T-helper 1 cell treated with Interleukin-12 subunit alpha and Interleukin-12 subunit beta and Interleukin-4 antibody, amounts not matched to agents 30 ng/mL and 1 ng/mL, for 36 hours (primary cell): ENCODE results near the gene MAP7. TPM values are rescaled to one million over a fixed set of nuclear protein-coding genes. Genes with fewer than 3 reads are reported as not detected.

Source experiments
- intact Hi-C: fragments of 100-400 bp; cut with micrococcal nuclease; formaldehyde crosslinking; loops from one replicate; pipeline ENCODE4 v1.15.1; 2024
- total RNA-seq: library from RNA; stranded (reverse); gene quantifications from 2 replicates; pipeline ENCODE4 v1.2.3, GENCODE V29; 2022

Gene MAP7
- total RNA-seq, 1 donor from 2014 or later, result 1.4 TPM

DNA sequence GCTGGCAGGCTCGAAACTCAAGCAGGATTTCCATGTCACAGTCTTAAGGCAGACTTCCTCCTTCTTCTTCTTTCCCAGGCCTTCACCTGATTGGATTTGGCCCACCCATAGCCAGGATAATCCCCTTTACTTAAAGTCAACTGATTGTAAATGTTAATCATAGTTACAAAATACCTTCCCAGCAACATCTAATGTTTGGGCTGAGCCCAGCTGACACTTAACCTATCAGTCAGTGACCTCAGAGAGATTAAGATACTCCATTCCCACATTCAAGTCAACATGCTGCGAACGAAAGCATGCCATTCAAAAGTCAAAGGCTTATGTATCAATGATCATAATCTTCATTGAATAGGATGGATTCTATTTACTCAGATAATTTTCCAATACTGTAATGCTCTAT lies 16.0 kb downstream of the MAP7 start:
- intact Hi-C loops, result no loop called here

DNA sequence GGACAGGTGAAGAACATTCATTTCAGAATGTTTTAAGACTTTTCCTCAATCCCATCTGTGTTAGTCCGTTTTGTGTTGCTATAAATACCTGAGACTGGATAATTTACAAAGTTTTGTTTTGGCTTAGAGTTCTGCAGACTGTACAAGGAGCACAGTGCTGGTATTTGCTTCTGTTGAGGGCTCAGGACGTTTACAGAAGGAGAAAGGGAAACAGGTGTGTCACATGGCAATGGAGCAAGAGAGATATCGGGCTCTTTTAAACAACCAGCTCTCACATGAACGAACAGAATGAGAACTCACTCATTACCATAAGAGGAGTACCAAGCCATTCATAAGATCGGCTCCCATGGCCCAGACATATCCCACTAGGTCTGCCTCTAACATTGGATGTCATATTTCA lies 16.7 kb downstream of the MAP7 start:
- intact Hi-C loops, result no loop called here

DNA sequence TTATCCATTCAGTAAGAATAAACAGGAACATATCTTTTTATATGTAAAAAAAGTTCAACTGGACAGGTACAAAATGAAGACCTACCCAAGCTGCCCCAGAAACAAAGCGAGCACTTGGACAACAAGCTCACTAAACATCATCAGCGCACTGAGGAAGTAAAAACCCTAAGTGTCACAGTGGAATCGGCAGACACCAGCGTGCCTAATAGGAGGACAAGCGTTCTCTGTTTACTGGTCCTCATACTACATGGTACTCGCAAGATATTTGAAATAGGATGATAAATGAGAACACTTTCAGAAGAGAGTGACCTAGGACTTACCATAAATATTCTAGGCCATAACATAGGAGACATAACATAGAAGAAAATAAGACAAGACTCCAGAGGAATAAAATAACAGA lies 18.2 kb downstream of the MAP7 start:
- intact Hi-C loops, result no loop called here

DNA sequence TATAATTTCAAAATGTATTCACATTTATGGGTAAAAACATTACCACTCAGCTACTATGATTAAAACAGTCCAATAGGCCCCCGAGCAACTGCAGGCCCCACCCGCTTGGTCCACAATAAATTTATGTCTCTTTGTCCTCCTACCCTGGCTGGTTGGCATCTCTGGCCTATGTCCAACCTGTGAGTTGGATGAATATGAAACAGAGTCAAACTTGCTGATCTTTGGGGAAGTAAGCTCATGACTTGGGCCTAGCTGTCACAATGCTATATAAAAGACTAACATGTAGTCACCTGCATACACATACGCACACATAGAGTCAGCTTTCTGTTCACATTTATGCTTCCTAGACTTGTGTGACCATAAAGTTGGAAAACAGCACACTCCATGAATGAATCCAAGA lies 20.5 kb downstream of the MAP7 start:
- intact Hi-C loops, result no loop called here

DNA sequence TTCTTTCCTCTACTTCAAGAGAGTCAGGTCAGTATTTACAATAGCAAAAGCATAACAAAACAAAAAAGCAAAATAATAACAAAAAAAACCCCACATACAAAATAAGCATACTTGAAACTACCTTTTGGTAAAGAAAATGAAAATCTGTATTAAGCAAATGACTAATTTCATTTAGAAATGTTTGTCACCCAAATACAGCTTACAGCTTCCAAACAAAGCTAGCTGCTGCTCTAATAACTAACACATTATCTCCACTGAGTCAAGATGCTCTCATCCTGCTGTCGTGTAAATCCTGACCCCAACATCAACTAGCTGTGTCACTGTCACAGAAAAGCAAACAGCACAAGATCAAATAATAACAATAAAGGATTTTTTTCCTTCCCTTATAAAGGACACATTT lies 21.7 kb downstream of the MAP7 start:
- intact Hi-C loops, result no loop called here

DNA sequence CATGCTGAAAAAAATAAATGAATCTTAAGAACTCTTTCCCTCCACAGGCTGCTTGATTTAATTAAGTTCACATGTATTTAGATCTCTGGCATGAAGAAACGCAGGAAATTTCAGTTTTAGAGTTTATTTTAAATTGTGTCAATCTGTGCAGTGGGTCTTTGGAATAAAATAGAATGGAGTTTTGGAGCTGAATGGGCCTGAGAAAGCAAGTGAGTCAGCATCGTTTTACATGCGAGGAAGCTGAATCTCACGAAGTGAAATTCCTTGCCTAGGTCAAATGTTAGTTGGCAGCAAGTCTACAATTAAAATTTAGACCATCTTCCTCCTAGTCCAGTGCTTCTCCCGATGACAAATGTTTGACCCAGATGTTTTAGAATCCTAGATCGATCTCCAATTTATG lies 22.4 kb downstream of the MAP7 start:
- intact Hi-C loops, result no loop called here

DNA sequence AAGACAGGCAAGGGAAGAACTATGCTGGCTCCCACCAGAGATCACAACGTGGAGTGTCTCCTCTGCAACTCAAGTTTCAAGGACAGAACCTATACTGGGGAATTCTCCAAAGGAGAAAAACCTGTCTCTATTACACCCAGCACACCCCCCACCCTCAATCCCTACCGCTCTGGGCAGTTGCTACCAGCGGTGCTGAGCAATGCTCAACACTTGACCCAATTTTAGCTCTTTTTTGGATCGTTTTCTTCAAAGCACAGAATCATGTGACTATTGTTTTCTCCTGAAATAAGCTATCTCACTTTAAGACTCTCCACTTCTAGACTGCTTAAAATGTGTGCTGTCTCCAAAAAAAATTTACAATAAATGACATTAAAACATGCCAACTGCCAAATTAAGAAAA lies 23.3 kb downstream of the MAP7 start:
- intact Hi-C loops, result no loop called here

DNA sequence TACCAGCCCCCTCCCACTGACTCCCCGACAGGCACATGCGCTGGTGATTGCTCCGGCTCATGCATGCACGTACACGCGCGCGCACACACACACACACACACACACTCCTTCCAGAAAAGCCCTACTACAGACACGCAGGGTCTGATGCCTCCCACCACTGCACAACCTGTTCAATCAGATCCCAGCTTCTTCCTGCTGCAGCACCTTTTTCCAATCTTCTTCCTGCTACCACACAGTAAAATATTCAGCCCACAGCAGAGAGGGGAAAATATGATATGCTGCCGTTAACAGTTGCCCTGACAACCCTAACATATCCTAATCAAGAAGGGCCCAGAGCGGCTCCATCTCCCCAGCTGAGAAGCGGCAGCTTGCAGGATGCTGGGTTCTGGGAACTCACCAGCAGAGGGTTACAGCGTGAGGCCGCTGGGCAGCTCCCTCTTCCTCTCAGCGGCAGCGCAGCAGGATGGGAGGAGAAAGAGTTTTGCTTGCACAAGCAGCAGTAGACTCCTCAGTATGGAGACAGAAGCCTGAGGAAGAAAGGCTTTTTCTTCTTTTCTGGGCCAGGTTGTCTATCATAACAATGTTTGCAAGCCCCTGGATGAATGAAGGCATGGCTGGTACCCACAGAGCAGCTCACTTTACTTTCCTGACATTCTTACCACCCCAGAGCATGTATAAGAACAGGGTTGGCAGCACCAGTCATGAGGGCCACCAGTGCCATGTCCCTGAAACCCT lies 23.9 kb downstream of the MAP7 start:
- intact Hi-C loops, result no loop called here

DNA sequence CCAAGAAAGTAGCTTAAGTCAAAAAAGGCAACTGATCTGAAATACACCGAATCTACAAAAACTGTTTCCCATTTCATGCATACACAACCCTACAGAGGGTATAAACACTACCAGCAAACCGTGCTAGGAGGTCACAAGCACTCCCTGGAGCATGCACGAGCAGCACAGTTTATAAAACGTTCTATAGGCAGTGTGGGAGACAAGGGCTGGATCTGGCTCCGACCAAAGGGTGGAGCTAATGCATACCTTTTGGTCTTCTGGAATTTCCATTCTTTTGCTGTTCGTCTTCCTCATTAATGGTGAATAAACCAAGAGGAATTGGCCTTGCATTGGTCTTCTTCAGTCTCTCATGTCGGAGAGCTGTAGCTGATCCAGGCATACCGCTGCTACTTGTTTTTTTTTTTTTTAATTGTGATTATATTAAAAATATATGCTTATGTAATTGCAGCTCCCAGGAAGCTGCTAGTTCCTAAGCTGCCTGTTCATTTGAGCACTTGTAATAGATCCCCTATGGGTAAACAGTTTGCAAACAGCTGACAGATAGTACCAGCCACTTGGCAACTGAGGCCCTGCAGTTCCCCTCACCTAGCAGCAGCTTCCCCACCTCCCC lies 24.5 kb downstream of the MAP7 start:
- intact Hi-C loops, result loop anchor here (2.0 kb wide), 1 partner anchor 25 kb away; the partner anchor contains the start of gene MAP7

DNA sequence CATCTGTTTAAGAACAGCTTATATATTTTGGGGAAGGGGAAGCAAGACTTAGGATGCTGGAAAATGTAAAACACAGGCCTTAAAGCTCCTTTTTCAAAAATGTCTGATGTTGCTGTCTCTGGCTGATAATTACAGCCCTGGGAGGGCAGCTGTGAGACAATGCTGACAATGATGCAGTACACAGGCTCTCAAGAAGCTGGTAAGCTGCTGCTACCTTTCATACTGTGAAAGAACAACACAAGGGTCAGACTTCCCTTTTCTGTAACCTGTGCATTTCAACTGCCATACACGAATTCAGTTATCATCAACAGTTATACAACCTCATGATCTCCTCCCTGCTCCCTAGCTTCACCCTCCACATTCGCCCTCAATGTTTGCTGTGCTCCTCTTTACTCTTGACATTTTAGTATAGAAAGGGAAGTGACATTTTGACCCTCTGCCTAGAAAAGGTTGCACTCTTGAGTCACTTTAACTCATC lies 25.2 kb downstream of the MAP7 start:
- intact Hi-C loops, result loop anchor here (2.0 kb wide), 1 partner anchor 26 kb away; the partner anchor contains the start of gene MAP7

DNA sequence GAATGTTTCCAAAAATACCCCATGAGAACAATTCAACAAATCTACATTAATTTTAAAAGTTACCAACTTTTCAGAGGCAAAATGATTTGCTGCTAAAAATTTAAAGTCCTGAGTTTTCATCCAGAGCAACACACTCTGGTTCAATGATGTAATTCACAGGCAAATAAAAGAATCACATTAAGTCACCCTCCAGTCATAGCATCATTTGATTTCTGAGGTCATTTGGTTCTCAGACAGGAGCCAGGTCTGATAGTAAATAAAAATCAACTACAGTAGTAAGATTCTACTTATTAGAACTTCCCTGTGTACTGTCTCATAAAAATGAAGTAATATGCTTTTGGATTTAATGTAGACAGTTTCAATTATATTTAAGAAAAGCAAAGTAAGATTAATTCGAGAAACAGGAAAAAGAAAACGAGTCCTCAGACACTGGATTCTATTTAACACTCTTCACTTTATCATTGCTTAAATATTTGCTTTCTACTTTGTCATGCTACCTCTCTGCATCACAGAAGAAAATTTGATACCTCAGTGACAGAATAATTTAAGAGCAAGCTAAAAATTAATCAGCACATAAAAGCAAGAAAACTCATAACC lies 25.8 kb downstream of the MAP7 start:
- intact Hi-C loops, result loop anchor here (2.0 kb wide), 1 partner anchor 26 kb away; the partner anchor contains the start of gene MAP7

DNA sequence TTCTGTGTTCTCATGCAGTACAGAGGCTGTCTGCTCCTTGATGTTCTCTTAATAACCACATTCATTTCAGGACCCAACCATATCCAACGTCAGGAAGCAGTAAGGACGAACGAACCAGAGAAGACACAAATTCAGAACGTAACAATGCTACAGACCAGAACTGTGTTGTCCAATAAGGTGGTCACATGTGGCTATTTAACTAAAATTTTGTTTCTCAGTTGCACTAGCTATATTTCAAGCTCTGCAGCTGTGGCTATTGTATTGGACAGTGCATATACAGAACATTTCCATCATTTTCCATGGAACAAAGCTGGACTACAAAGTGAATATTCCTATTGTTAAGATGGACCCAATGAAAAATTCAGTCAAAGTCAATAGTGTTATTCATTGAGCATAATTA lies 27.0 kb downstream of the MAP7 start:
- intact Hi-C loops, result no loop called here

DNA sequence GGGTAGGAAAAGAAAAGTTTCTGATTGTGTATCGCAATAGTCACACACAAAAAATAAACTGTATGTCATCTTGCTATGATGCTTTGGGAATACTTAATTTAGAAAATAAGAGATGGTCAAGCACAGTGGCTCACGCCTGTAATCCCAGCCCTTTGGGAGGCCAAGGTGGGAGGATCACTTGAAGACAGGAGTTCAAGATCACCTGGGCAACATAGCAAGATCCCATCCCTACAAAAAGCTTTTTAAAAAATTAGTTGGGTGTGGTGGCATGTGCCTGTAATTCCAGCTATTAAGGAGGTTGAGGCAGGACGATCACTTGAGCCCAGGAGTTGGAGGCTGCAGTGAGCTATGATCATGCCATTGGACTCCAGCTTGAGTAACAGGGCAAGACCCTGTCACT lies 27.6 kb downstream of the MAP7 start:
- intact Hi-C loops, result no loop called here

DNA sequence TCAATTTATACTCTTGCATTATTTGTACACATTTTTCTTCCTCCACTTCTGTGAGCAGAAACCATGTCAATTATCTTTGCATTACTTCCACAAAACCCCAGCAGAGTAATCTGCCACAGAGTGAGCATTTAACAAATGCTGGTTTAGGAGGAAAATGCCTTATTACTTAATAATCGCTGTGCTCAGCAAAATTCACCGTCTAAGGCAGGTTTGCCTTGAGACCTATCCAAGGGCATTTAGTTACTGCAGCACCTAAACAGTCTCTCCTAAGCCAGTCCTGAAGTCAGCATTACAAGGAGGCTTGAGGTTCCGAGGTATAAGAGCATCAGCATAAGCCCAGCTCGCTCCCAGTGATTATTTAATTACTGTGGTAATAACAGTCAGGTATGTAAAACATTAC lies 28.3 kb downstream of the MAP7 start:
- intact Hi-C loops, result no loop called here

DNA sequence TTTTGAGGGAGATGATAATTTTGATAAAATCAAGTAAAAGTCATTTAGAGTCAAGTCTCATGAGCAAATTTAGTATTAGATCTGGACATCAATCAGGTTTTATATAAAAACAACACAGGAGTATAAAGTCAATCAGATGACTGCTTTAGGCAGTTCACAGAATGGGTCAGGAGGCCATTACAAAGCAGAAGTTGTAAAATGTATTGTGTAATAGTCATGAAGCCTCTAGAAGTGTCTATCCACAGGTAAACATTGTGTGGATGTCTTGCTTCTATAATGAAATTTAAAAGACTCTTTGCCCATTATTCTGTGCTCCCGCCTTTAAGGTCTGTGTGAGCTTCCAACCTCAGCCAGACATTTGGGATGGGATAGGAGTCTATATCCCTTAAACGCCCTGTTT lies 28.8 kb downstream of the MAP7 start:
- intact Hi-C loops, result no loop called here

DNA sequence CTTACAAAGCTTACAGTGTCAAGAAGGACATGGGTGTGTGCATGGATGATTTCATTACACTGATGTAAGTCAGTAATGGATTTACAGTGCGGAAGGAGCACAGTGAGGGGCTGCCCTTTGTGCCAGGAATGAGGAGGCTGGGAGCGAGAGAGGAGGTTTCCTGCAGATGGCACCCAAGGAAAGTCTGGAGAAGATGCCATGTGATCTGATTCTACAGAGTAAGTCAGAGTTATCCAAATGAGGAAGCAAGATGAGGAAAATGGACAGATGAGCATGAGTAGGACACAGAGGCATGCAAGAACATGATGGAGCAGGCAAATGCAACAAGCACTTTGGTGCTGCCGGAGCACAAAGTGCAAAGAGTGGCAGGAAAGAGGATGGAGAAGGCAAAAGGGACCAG lies 29.7 kb downstream of the MAP7 start:
- intact Hi-C loops, result no loop called here

DNA sequence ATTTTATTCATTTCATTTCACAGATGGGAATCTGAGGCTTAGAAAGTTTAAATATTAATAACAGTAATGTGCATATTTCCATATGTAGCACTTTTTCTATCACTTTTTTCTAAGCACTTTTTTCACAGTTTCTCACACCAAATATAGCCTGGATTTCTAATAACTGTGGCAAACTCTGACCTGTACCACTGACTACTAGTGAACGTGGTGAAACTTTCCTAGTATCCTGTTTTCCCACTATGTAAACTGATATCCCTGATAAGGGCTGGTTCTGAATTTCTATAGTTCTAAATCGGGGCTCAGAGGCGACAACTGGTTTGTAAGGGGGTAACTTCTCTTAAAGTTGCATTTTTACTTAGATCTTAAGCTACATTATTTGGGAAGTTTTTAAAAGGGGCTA lies 32.6 kb downstream of the MAP7 start:
- intact Hi-C loops, result no loop called here

DNA sequence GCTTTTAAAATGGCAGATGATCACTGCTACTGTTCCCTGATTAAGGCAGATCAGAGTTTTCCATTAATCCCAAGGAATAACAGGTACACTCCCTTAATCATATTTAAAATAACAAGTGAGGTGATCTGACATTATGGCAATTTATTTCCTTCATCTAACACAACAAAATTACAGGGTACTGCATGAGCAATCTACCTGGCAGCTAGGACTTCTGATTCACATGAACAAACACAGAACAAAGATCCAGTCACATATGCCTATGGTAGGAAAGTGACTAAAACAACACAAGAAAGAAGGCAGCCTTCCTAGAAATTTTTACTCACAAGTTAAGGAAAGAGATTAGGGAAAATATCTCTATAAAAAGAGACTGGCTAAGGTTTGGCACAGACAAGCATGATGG lies 33.2 kb downstream of the MAP7 start:
- intact Hi-C loops, result no loop called here

DNA sequence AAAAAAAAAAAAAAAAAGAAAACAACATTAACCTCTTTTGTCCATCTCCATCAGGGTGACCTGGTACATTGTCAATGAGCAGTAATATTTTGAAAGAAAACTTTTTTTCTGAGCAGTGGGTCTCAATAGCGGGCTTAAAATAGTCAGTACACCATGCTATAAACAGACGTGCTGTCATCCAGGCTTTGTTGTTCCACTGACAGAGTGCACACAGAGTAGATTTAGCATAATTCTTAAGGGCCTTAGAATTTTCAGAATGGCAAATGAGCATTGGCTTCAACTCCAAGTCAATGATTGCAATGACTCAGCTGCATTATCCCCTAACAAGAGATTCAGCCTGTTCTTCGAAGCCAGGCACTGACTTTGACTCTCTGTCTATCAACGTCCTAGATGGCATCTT lies 35.6 kb downstream of the MAP7 start:
- intact Hi-C loops, result no loop called here

DNA sequence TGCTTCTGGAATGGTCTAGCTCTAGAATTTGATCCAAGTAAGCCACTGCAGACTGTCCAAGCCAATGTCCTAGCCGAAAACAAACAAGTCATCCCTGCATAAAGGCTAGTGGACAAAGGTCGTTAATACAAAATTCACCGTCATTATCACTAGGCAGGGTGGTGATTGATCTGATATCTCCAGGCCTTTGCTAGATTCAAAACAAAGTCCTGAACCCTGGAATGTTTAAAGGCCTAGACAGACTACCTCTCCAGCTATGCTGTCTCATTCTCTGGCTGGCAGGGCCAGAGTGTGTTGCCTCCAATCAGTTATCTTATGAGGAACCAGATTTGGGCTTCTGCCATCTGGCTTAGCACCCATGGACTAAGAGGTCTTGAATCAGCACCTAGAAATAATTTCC lies 38.3 kb downstream of the MAP7 start:
- intact Hi-C loops, result no loop called here

DNA sequence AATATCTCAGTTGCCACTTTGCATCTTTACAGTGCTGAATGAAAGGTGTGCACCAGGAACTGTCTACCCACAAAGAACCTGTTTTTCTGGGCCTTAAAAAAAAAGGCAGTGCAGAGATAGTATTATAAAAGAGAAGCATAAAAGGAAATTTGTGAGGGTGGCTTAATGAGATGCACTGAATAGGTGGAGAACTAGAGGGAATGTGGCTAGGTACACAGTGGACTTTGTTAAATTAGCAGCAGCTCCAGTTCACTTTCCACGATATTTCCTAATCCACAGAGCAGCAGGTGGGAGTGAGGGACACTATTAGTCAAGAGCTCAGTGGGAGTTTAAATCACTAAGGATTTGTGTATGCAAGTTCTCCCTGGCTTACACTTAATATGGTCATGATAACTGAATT lies 38.8 kb downstream of the MAP7 start:
- intact Hi-C loops, result no loop called here

DNA sequence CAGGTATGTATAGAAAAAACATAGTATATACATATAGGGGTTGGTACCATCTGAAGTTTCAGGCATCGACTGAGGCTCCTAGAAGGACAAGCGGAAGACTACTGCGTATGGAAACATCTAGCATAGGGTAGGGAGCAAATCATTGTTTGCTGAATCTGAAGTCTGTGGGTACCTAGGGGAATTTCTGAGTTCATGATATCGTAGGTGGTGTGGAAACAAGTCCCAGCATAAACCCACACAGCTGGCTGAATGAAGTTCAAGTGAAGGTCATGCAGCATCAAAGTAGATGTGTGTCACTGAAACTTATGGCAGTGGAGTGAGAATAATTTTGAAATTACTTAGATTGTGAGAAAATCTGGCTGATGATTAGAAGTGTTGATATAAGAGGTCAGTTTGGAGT lies 39.4 kb downstream of the MAP7 start:
- intact Hi-C loops, result no loop called here

DNA sequence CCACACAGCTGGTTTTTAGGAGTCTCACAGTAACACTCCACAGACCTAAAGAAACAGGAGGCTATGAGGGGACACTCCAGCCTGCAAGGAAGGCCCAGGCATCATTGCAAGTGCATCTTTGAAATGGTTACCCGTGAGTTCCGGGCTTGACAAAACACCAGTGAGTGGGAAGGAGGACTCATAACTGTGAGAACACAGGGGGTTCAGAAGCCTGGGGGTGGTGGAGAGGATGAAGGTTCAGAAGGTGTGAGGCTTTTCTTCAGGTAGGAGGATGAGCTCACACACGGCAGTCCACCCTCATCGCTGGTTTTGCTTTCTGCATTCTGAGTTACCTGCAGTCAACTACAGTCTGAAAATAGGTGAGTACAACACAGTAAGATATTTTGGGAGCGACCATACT lies 39.9 kb downstream of the MAP7 start:
- intact Hi-C loops, result no loop called here
